ENCODE results near the gene SESTD1. TPM values are rescaled to one million over a fixed set of nuclear protein-coding genes. Genes with fewer than 3 reads are reported as not detected.

The SESTD1 gene
- total and polyA plus RNA-seq, 2 of the 13 experiments (the other 11 are each of a cell fraction or from before 2014, with no cell fraction given): 74.4 to 101 TPM

- TF ChIP-seq ATF1 (CRISPR knock-in tag; IDR thresholded peaks at IDR 0.05) (no peak), ZNF343 (CRISPR knock-in tag; IDR thresholded peaks at IDR 0.05) (no peak)
Measured at GRCh38 chr2:179275253-179276012, 10.8 kb upstream of the SESTD1 start (continued).

DNA sequence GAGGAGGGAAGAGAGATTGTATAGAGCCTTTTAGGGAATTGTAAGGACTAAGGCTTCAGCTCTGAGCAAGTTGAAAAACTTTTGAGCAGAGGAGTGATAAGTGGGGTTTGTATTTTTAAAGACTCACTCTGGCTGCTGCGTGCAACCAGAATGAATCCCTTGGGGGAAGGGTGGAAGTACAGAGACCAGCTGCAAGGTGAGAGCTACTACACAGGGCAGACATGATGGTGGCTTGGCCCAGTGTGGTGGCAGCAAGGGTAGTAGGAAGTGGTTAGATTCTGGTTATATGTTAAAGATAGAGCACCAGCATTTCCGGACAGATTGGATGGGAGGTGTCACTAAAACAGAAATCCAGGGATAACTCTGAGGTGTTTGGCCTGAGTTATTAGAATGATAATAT, 10.1 kb upstream of the SESTD1 start:
- Histone ChIP-seq H3K27me3 (ENCODE audit: control insufficient read depth in 1 of 2, insufficient read depth in 2 of 2, low read length in 2 of 2) (no peaks in the 10 kb centered on the region), H3K4me3 (replicated peaks in 1 of 3; ENCODE audit: insufficient read depth in 1 of 3, low read depth in 2 of 3, low read length in 3 of 3) (no peak overlapping the region), H3K9me3 (ENCODE audit: low read length) (no peaks in the 10 kb centered on the region), H2AFZ (ENCODE audit: low read length) (peak overlapping the region; percentile 18), H3K4me1 (ENCODE audit: insufficient read depth, low read length) (peaks cover 93% of the 10 kb centered on the region), H4K20me1 (ENCODE audit: insufficient read depth, low read length) (no peaks in the 10 kb centered on the region), H3K36me3 (replicated peaks in 1 of 2; ENCODE audit: control insufficient read depth in 1 of 2, insufficient read depth in 2 of 2, low read length in 2 of 2) (no peaks in the 10 kb centered on the region), H3K27ac (ENCODE audit: extremely low read length, insufficient read depth, low read length) (peak overlapping the region; percentile 93), H3K4me2 (ENCODE audit: low read depth, low read length) (0 out of 2 replicates have a peak overlapping the region, but pooled peaks have one; percentile 9), H3K79me2 (ENCODE audit: insufficient read depth, low read length) (no peaks in the 10 kb centered on the region), H3K9ac (ENCODE audit: insufficient read depth, low read depth, low read length) (no peak overlapping the region)
- ATAC-seq: no peak
- WGBS (ENCODE audit: low lambda C conversion rate): 87% methylated on average over 2 of the region's 2 CpGs
- no peak for FAIRE-seq
- ChIA-PET CTCF (ENCODE audit: low intra/inter-chr PET ratio, low total read pairs) (no interaction called here), POLR2A (interaction anchor here (1.1 to 1.4 kb wide), 3 partner anchors 12 to 70 kb away, joined by 4 to 5 read pairs (median 4); no protein-coding TSS in a partner anchor)
- TF ChIP-seq SAP130 (CRISPR knock-in tag; IDR thresholded peaks at IDR 0.05; ENCODE audit: low read depth) (0 out of 2 replicates have a peak, but pooled peaks have one; percentile 6), ZNF652 (CRISPR knock-in tag; IDR thresholded peaks at IDR 0.05; ENCODE audit: borderline replicate concordance, low read depth) (0 out of 2 replicates have a peak, but pooled peaks have one; percentile 4), ZNF574 (CRISPR knock-in tag; IDR thresholded peaks at IDR 0.05) (no peak)
- TF ChIP-seq, protein P1, sequence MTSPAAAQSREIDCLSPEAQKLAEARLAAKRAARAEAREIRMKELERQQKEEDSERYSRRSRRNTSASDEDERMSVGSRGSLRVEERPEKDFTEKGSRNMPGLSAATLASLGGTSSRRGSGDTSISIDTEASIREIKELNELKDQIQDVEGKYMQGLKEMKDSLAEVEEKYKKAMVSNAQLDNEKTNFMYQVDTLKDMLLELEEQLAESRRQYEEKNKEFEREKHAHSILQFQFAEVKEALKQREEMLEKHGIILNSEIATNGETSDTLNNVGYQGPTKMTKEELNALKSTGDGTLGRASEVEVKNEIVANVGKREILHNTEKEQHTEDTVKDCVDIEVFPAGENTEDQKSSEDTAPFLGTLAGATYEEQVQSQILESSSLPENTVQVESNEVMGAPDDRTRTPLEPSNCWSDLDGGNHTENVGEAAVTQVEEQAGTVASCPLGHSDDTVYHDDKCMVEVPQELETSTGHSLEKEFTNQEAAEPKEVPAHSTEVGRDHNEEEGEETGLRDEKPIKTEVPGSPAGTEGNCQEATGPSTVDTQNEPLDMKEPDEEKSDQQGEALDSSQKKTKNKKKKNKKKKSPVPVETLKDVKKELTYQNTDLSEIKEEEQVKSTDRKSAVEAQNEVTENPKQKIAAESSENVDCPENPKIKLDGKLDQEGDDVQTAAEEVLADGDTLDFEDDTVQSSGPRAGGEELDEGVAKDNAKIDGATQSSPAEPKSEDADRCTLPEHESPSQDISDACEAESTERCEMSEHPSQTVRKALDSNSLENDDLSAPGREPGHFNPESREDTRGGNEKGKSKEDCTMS (CRISPR knock-in tag; conservative IDR thresholded peaks at IDR 0.05): no peak
- intact Hi-C loops (cut with micrococcal nuclease; ENCODE audit: unreplicated experiment) (loop anchor here (5.0 kb wide), 1 partner anchor 268 kb away; no protein-coding TSS in a partner anchor), in situ Hi-C loops (cut with HindIII; ENCODE audit: extremely low pct_ligation_motif_present, low pct_unique_long_range_greater_than_20kb) (loop anchor here (5.0 kb wide), 1 partner anchor 268 kb away; no protein-coding TSS in a partner anchor)
- no peak for DNase-seq (ENCODE audit: low spot score)
- BruUV-seq (replicated peaks): no TSS peak

Data from HepG2 (cell line).